Embryonic facial prominence (tissue), 1 donor: ENCODE results near the gene KRT23.
"Not testable (repeated sequence)": the region's sequence is repeated elsewhere in the genome, so short reads cannot be mapped to it uniquely, and the experiment has no call there.

Experiments used
- DNase-seq: peaks from one replicate; pipeline ENCODE4 v3.0.0-alpha.2; 2016; ENCODE audit errors: extremely low spot score

KRT23 gene

GRCh38 chr17:40950176-40950575 lies 12.7 kb upstream of the KRT23 start:
- DNase-seq: no peak

GRCh38 chr17:40949418-40949817 lies 12.0 kb upstream of the KRT23 start:
- DNase-seq: no peak

- no peak for DNase-seq
Measured at GRCh38 chr17:40947929-40948328, 10.5 kb upstream of the KRT23 start.

- DNase-seq: no peak
Measured at GRCh38 chr17:40945414-40945813, 8.0 kb upstream of the KRT23 start.

- DNase-seq: no peak
Measured at GRCh38 chr17:40944531-40944930, 7.1 kb upstream of the KRT23 start.

GRCh38 chr17:40942553-40942952 lies 5.1 kb upstream of the KRT23 start:
- DNase-seq: no peak

GRCh38 chr17:40940266-40940665 lies 2.8 kb upstream of the KRT23 start:
- no peak for DNase-seq

GRCh38 chr17:40938981-40939380 lies 1.5 kb upstream of the KRT23 start:
- DNase-seq: no peak

- no peak for DNase-seq
Measured at GRCh38 chr17:40936976-40937375, 470 bp downstream of the KRT23 start.

GRCh38 chr17:40936437-40936971 lies 942 bp downstream of the KRT23 start:
- DNase-seq: no peak

- DNase-seq: no peak
Measured at GRCh38 chr17:40935624-40936023, 1.8 kb downstream of the KRT23 start.

- DNase-seq: no peak
Measured at GRCh38 chr17:40932608-40933007, 4.8 kb downstream of the KRT23 start.

- no peak for DNase-seq
Measured at GRCh38 chr17:40931311-40931710, 6.1 kb downstream of the KRT23 start.

GRCh38 chr17:40926341-40926740 lies 11.1 kb downstream of the KRT23 start:
- no peak for DNase-seq

GRCh38 chr17:40922239-40922638 lies 15.2 kb downstream of the KRT23 start:
- DNase-seq: no peak

GRCh38 chr17:40921026-40921425 lies 16.4 kb downstream of the KRT23 start:
- no peak for DNase-seq

GRCh38 chr17:40917116-40917515 lies 20.3 kb downstream of the KRT23 start:
- not testable (repeated sequence) for DNase-seq

- no peak for DNase-seq
Measured at GRCh38 chr17:40916366-40916765, 21.1 kb downstream of the KRT23 start.

GRCh38 chr17:40915721-40916256 lies 21.7 kb downstream of the KRT23 start:
- DNase-seq: no peak

GRCh38 chr17:40915199-40915661 lies 22.2 kb downstream of the KRT23 start:
- DNase-seq: no peak

GRCh38 chr17:40914075-40914855 lies 23.2 kb downstream of the KRT23 start:
- no peak for DNase-seq

GRCh38 chr17:40912486-40913210 lies 24.8 kb downstream of the KRT23 start:
- no peak for DNase-seq

- peak; percentile 55 for DNase-seq
Measured at GRCh38 chr17:40910441-40910841, 27.0 kb downstream of the KRT23 start.
